GM19193 (cell line): ENCODE data around the gene HMGN4.

ENCODE experiments used
- POLR2A ChIP-seq: IDR thresholded peaks from 4 replicates; pipeline ENCODE4 v1.6.1; 2011; ENCODE audit not compliant: insufficient read depth, insufficient read length; ENCODE audit errors: extremely low read depth

The HMGN4 gene

GRCh38 chr6:26537846-26538571 lies at the start of gene HMGN4:
Gene HMGN4, plus strand, starts transcription at chr6:26538366. Its CDS starts 6,841 bp downstream, at chr6:26545207.
- peak; percentile 82 for TF ChIP-seq POLR2A

GRCh38 chr6:26489996-26490964 lies 47.9 kb upstream of the HMGN4 start:
- TF ChIP-seq POLR2A = no peak

GRCh38 chr6:26491604-26492003 lies 46.6 kb upstream of the HMGN4 start:
- TF ChIP-seq POLR2A = no peak

GRCh38 chr6:26493258-26493657 lies 44.9 kb upstream of the HMGN4 start:
- TF ChIP-seq POLR2A = no peak

GRCh38 chr6:26494117-26494516 lies 44.0 kb upstream of the HMGN4 start:
- TF ChIP-seq POLR2A = no peak

GRCh38 chr6:26495281-26495680 lies 42.9 kb upstream of the HMGN4 start:
- TF ChIP-seq POLR2A = no peak

- TF ChIP-seq POLR2A = no peak
Measured at GRCh38 chr6:26497610-26498009, 40.6 kb upstream of the HMGN4 start.

- no peak for TF ChIP-seq POLR2A
Measured at GRCh38 chr6:26500102-26500501, 38.1 kb upstream of the HMGN4 start, which contains the start of gene BTN1A1. Gene BTN1A1, plus strand, starts transcription at chr6:26500303. Its CDS starts 984 bp downstream, at chr6:26501287.

GRCh38 chr6:26501482-26501986 lies 36.6 kb upstream of the HMGN4 start:
- no peak for TF ChIP-seq POLR2A

- TF ChIP-seq POLR2A = no peak
Measured at GRCh38 chr6:26502165-26502564, 36.0 kb upstream of the HMGN4 start.

GRCh38 chr6:26502626-26503025 lies 35.5 kb upstream of the HMGN4 start:
- TF ChIP-seq POLR2A = no peak

GRCh38 chr6:26507658-26508057 lies 30.5 kb upstream of the HMGN4 start:
- no peak for TF ChIP-seq POLR2A

GRCh38 chr6:26514984-26515383 lies 23.2 kb upstream of the HMGN4 start:
- no peak for TF ChIP-seq POLR2A

- no peak for TF ChIP-seq POLR2A
Measured at GRCh38 chr6:26516481-26517427, 21.4 kb upstream of the HMGN4 start.
